Colonic mucosa (tissue), 4 donors: Measurements from ENCODE around the gene TMEM120A. TPM values are rescaled to one million over a fixed set of nuclear protein-coding genes. Genes with fewer than 3 reads are reported as not detected.

Source experiments
- DNase-seq: peaks from one replicate; pipeline ENCODE4 v3.0.0-alpha.2; 2020
- H3K27ac ChIP-seq: fragments of 200-600 bp; one replicate; pipeline ENCODE4 v1.8.0; 2021
- H3K27me3 ChIP-seq: fragments of 200-600 bp; one replicate; pipeline ENCODE4 v1.8.0; 2021
- H3K36me3 ChIP-seq: fragments of 200-600 bp; one replicate; pipeline ENCODE4 v1.8.0; 2021
- H3K4me1 ChIP-seq: fragments of 200-600 bp; one replicate; pipeline ENCODE4 v1.8.0; 2021; ENCODE audit warnings: mild to moderate bottlenecking
- H3K4me3 ChIP-seq: fragments of 200-600 bp; one replicate; pipeline ENCODE4 v1.8.0; 2021
- H3K9ac ChIP-seq, 2 donors: one replicate each; pipeline ENCODE4 v1.7.0; 2013; ENCODE audit warnings: control low read depth in 2 of 2, low read depth in 2 of 2, low read length in 2 of 2
- H3K9me3 ChIP-seq: fragments of 200-600 bp; one replicate; pipeline ENCODE4 v1.8.0; 2021
- intact Hi-C: fragments of 100-400 bp; cut with DNase I; formaldehyde crosslinking; loops from one replicate; pipeline ENCODE4 v1.14.1; 2022
- total RNA-seq, 2 donors: library from RNA; stranded (reverse); fragmentation: NEBNext Ultra II Directional in 1 of 2; extraction: Animal tissue kit (Norgen Biotek cat#: 25700) in 1 of 2; gene quantifications; one replicate each; pipeline ENCODE4 v1.2.1, GENCODE V29; 2021
- TF ChIP-seq, protein P1 (sequence below): fragments of 200-600 bp; IDR thresholded peaks from one replicate; pipeline ENCODE4 v1.8.0; 2022; ENCODE audit warnings: antibody characterized with exemption, mild to moderate bottlenecking
- donor health status: healthy.
- donor health status: DM: no; HTN: no; CAD: no.
- donor health status: DM: no; HTN: no; CAD: no.

The TMEM120A gene
- total RNA-seq, 2 donors from 2014 or later = 56.3 to 94.1 TPM

DNA sequence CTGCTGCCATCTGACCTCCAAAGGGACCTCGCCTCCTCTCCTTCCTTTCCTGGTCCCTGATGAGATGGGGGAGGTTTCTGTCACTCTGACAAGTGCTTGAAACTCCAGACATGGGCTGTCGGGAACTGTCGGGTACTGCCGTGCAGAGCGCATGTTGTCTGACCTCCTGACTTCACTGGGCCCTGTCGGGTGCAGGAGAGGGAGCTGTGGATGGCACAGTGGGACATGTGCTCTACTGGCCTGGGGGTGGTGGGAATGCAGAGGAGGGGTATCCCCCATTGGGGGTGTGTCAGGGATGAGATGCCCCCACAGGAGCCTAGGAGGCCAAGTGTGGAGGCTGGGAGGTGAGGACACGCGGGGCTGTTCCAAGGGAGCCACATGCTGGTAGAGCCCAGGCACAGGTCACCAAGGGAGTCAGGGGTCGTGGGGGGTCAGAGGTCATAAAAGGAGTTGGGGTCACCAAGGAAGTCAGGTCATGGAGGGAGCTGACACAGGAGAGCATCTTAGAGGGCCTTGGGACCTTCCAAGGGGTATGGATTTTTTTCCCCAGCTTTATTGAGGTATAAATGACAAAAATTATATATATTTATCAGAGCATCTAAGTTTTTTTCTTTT, 30.9 kb downstream of the TMEM120A start:
- no peak for DNase-seq
- Histone ChIP-seq H3K36me3 (no peaks in the 10 kb centered on the region), H3K9me3 (no peaks in the 10 kb centered on the region), H3K27ac (peak overlapping the region; percentile 7), H3K9ac (peak overlapping the region in 1 of 2 donors; percentile 14), H3K4me3 (no peak overlapping the region), H3K27me3 (no peaks in the 10 kb centered on the region), H3K4me1 (peaks cover 5% of the 10 kb centered on the region)
- intact Hi-C loops = no loop called here
- TF ChIP-seq, protein P1, sequence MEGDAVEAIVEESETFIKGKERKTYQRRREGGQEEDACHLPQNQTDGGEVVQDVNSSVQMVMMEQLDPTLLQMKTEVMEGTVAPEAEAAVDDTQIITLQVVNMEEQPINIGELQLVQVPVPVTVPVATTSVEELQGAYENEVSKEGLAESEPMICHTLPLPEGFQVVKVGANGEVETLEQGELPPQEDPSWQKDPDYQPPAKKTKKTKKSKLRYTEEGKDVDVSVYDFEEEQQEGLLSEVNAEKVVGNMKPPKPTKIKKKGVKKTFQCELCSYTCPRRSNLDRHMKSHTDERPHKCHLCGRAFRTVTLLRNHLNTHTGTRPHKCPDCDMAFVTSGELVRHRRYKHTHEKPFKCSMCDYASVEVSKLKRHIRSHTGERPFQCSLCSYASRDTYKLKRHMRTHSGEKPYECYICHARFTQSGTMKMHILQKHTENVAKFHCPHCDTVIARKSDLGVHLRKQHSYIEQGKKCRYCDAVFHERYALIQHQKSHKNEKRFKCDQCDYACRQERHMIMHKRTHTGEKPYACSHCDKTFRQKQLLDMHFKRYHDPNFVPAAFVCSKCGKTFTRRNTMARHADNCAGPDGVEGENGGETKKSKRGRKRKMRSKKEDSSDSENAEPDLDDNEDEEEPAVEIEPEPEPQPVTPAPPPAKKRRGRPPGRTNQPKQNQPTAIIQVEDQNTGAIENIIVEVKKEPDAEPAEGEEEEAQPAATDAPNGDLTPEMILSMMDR = no peak

DNA sequence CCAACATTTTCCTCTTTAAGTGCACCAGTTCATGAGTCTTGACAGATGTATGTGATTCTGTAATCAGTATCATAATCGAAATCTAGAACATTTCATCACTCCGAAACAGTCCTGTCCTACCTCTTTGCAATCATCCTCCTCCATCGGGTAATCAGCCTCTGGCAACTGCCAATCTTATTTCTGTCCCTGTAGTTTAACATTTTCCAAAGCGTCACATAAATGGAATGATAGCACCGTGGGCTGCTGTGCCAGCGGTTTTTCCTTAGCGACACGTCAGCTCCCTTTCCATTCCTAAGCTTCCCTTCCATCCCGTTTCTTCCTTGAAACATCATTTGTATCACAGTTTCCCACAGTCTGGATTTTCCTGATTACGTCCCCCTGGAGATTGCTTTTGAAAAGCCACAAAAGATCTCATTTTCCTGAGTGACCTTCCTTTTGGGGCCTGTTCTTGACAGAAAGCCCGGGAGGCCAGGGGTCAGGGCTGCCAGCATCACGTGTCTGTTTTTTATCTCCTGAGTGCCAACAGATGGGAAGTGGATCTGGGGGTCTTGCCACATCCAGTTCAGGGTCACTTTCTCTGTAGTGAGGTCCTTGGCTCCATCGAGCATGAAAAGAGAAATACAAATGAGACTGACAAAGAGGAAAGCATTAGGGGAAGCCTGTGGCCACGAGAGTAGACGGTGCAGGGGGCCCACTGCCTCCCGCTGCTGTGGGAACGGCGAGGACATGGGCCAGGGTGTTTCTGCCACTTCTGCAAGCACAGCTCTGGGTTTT, 31.6 kb downstream of the TMEM120A start:
- TF ChIP-seq, protein P1 = no peak
- H3K36me3 ChIP-seq = no peaks in the 10 kb centered on the region
- no peaks in the 10 kb centered on the region for H3K27me3 ChIP-seq
- intact Hi-C loops = no loop called here
- DNase-seq = no peak
- H3K4me3 ChIP-seq = no peak overlapping the region
- no peak overlapping the region for H3K9ac ChIP-seq
- peak overlapping the region; percentile 7 for H3K27ac ChIP-seq
- no peaks in the 10 kb centered on the region for H3K9me3 ChIP-seq
- H3K4me1 ChIP-seq = peaks cover 5% of the 10 kb centered on the region

DNA sequence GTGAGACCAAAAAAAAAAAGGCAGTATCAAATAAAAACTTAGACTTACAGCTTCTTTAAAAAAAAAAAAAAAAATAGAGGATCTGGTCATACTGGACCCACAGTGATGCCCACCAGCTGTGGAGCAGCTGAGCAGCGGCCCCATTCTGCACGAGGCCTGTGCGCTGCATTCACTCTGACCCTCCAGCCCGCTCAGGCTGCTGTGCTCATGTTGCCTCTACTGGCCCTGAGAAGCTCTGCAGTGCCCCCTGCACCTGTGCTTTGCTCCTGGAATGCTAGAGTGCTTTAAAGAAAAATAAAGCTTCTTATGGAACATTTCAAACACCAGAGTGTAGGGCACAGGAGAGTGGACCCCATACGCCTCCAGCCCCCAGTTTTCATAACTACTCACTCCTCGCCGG, 33.2 kb downstream of the TMEM120A start:
- no peak for DNase-seq
- Histone ChIP-seq H3K27ac (no peak overlapping the region), H3K9ac (no peak overlapping the region), H3K9me3 (no peaks in the 10 kb centered on the region), H3K4me1 (peaks cover 5% of the 10 kb centered on the region), H3K27me3 (no peaks in the 10 kb centered on the region), H3K4me3 (no peak overlapping the region), H3K36me3 (no peaks in the 10 kb centered on the region)
- TF ChIP-seq, protein P1 = no peak
- intact Hi-C loops = no loop called here

DNA sequence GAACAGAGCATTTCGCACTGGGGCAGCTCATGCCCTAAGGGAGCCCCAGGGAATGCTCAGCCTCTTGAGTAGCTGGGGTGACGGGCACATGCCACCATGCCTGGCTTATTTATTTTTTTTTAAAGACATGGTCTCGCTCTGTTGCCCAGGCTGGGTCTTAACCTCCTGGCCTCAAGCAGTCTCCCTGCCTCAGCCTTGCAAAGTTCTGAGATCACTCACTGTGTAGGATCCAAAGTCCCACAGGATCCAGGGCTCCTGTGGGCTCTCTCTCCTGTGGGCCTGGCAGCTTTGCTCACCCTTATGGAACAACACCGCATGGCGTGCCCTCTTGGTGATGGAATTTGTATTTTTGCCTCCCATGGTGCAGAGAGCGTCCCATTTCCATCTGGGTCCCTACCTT, 34.0 kb downstream of the TMEM120A start:
- DNase-seq = no peak
- intact Hi-C loops = no loop called here
- TF ChIP-seq, protein P1 = no peak
- H3K36me3 ChIP-seq = no peaks in the 10 kb centered on the region
- H3K9me3 ChIP-seq = no peaks in the 10 kb centered on the region
- H3K27ac ChIP-seq = no peak overlapping the region
- no peak overlapping the region for H3K4me3 ChIP-seq
- no peaks in the 10 kb centered on the region for H3K27me3 ChIP-seq
- H3K4me1 ChIP-seq = peaks cover 5% of the 10 kb centered on the region
- H3K9ac ChIP-seq = no peak overlapping the region

DNA sequence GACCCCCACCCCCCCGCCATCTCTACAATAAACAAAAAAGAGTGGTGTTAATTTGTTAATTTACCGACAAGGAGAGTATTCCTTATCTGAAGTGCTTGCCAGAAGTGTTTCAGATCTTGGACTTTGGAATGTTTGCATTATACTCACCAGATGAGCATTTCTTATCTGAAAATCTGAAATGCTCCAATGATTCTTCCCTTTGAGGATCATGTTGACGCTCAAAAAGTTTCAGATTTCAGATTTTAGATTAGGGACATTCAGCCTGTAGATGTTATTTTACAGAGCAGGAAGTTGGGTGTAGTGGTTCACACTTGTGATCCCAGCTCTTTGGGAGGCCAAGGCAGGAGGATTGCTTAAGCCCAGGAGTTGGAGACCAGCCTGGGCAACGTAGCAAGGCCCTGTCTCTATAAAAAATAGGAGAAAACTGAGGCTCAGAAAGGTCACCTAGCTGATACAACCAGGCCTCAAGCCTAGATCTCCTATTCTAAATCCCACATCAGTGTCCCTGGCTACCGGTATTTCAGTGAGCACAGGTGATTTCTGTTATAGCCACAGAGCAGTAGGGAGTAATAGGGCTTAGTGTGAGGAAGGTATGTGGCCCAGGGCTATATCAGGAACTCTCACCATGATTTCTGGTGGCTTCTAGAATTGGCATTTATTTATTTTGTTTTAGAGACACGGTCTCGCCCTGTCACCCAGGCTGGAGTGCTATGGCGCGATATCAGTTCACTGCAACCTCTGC, 35.4 kb downstream of the TMEM120A start:
- TF ChIP-seq, protein P1 = no peak
- H3K4me1 ChIP-seq = peaks cover 5% of the 10 kb centered on the region
- H3K9me3 ChIP-seq = no peaks in the 10 kb centered on the region
- peak overlapping the region; percentile 74 for H3K27ac ChIP-seq
- H3K9ac ChIP-seq = peak overlapping the region in 1 of 2 donors; percentile 32
- no peak for DNase-seq
- H3K36me3 ChIP-seq = no peaks in the 10 kb centered on the region
- no peak overlapping the region for H3K4me3 ChIP-seq
- intact Hi-C loops = no loop called here
- H3K27me3 ChIP-seq = no peaks in the 10 kb centered on the region
